GM18520 (cell line): ENCODE results near the gene KCNJ14.
"Not testable (repeated sequence)": the region's sequence is repeated elsewhere in the genome, so short reads cannot be mapped to it uniquely, and the experiment has no call there.

Source experiments
- ATAC-seq: cut with Tn5 transposase; IDR thresholded peaks from one replicate; pipeline ENCODE4 v1.9.1; 2021; ENCODE audit not compliant: unreplicated experiment

The KCNJ14 gene

DNA sequence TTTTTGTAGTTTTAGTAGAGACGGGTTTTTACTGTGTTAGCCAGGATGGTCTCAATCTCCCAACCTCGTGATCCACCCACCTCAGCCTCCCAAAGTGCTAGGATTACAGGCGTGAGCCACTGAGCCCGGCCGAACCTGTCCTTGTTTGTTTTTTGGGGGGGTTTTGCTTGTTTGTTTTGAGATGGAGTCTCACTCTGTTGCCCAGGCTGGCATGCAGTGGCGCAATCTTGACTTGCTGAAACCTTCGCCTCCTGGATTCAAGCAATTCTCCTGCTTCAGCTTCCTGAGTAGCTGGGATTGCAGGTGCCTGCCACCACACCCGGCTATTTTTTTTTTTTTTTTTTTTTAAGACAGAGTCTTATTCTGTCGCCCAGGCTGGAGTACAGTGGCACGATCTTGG, 31.3 kb downstream of the KCNJ14 start:
- not testable (repeated sequence) for ATAC-seq

DNA sequence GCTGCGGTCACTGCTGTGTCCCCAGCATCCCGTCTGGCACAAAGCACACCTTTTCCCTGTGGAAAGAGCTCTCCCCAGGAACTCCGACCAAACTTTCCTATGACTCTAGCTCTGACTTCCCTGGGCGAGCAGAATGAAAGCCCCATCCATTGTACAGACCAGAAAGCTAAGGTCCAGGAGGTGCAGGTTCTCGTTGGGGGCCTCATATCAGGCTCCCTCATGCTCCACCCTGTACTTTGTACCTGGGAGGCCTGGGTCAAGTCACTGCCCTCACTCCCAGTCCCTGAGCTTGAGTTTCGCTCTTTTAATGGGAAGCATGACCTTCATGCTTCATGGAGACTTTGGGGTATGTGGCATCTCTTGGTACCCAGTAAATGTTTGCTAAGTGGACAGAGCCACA, 32.2 kb downstream of the KCNJ14 start:
- no peak for ATAC-seq

DNA sequence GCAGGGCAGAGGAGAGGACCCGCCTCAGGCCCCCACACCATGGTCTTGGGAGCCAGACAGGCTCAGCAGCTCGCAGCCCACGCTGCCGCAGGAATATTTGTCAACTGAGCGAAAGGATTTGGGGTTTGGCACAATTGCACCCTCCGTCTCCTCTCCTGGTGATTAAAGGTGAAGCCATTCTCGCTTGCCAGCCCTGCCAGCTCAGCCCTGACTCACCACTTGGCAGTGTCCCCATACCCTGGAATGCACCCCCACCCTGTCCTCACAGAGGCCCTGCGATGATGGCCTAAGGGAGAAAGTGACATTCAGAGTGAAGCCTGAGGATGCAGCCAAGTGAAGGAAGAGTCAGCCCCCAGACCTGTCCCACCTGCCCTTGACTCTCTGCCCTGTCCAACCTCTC, 32.6 kb downstream of the KCNJ14 start:
- no peak for ATAC-seq

- ATAC-seq, result not testable (repeated sequence)
Observed at GRCh38 chr19:48488478-48488877, 33.1 kb downstream of the KCNJ14 start.

DNA sequence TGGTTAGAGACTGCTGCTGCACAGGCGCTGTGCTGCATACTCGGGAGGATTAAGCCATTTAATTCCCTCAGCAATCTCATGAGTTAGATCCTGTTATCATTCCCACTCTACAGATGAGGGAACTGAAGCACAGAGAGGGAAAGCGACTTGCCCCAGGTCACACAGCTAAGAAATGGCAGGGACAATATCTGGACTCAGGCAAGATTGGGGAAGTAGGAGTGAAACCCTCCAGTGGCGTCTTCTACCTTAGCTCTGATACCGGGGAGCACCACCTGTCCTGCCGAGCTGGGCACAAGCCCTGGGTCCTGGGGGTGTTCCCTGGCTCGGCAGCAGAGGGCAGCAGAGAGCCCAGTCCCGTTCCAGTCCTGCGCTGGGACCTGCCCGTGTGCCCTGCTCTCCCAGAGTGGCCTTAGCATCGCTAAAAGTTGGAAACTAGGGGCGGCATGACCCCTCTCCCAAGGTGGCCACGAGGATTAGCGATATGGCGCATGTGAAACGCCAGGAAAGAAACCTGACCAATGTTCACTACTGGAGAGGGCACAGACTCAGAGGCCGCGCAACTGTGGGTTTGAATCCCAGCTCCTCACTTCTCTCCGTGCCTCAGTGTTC, 34.3 kb downstream of the KCNJ14 start:
- ATAC-seq, result no peak

- no peak for ATAC-seq
Observed at GRCh38 chr19:48490981-48491792, 35.8 kb downstream of the KCNJ14 start.

- no peak for ATAC-seq
Observed at GRCh38 chr19:48491793-48492123, 36.4 kb downstream of the KCNJ14 start.

- peak; percentile 48 for ATAC-seq
Observed at GRCh38 chr19:48492925-48493717, 37.7 kb downstream of the KCNJ14 start.

- peak; percentile 4 for ATAC-seq
Observed at GRCh38 chr19:48493718-48494401, 38.5 kb downstream of the KCNJ14 start.

DNA sequence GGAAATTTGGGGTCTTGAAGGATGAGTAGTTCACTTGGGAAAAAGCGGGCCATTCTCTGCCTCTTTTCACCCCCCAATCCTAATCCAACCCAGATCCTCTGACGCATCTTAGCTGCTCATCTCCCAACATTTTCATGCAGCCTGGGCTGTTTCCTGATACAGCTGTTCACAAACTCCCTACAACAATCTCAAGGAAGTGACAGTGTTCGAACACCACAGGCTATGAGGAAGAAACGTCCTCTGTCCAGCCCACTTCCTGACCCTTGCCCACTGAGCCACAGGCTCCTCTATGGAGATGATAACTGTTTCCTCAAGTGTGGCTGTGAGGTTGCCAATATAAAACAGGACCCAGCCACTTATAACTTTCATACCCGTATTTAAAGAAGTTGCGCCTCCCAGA, 40.0 kb downstream of the KCNJ14 start:
- ATAC-seq, result no peak

DNA sequence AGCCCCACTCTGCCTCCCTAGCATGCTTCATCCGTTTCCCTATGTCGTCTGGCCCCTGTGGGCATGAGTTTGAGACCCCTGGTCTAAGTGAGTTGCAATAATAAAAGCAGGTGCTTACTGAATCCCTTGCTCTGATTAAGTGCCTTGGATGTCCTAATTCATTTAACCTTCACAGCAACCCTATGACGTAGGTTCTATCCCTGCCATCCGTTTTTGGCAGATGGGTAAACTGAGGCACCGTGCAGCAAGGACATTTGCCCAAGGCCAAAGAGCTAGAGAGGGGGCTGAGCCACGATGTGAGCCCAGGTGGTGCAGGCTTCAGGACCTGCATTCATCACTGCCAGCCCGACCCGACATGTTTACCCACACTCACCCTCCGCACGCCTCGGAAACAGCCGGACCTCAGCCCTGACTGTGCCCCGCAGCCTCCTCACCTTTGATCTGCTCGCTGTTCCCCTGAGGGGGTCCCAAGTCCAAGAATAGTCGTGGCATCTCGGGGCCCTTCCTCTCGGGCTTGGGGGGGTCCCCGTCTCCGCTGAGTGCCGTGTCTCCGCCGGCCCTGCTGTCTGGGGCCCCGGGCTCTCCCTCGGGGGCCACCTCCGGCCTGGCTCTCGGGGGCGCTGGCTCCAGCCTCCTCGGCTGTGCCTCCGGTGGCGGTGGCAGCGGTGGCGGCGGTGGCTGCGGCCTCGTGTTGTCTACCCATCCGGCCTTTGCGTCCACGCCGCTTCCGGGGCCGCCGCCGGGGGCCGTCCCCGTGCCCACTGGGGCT, 41.8 kb downstream of the KCNJ14 start:
- no peak for ATAC-seq

GRCh38 chr19:48497728-48498594, 42.6 kb downstream of the KCNJ14 start:
- ATAC-seq, result no peak

GRCh38 chr19:48498595-48499311, 43.4 kb downstream of the KCNJ14 start:
- no peak for ATAC-seq

- ATAC-seq, result no peak
Observed at GRCh38 chr19:48499316-48500090, 44.1 kb downstream of the KCNJ14 start.

- ATAC-seq, result no peak
Observed at GRCh38 chr19:48500830-48501493, 45.6 kb downstream of the KCNJ14 start.

DNA sequence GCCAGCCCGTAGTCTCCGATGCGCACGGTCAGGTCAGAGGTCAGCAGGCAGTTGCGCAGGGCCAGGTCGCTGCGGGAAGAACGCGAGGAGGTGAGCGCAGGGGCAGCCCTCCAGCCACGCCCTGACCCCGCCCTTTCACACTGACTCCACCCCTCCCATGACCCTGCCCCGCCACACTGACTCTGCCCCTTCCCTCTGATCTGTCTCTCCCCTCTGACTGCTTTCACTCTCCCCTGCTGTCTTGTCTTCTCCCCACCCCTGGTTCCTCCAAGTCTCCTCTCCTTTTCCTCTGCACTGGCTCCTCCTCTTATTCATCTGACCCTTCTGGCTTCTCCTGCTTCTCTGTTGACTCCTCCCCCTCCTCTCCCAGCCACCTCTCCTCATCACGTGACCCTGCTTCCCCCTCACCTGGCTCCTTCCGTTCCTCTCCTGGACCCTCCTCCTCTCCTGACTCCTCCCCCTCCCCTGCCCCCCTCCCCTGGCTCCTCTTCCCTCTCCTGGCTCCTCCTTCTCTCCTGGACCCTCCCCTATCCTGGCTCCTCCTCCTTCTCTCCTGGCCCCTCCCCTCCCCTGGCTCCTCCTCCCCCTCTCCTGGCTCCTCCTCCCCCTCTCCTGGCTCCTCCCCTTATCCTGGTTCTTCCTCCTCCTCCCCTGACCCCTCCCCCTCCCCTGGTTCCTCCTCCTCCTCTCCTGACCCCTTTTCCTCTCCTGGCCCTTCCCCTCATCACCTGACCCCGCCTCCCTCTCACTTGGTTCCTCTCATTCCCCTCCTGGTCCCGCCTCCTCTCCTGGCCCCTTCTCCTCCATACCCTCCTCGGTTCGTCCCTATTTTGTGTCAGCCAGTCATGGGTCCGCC, 46.3 kb downstream of the KCNJ14 start:
- no peak for ATAC-seq
